ENCODE data around the gene ETF1.

ETF1 gene

DNA sequence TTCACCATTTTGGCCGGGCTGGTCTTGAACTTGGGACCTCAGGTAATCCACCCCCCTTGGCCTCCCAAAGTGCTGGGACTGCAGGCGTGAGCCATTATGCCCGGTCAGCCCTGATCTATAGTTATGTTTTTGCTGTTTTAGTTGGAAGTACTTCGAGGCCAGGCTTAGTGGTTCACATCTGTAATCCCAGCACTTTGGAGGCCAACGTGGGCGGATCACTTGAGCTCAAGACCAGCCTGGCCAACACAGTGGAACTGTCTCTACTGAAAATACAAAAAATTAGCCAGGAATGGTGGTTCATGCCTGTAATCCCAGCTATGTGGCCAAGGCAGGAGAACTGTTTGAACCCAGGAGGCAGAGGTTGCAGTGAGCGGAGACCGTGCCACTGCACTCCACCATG, 30.2 kb upstream of the ETF1 start:
- no peak overlapping the region for H4K12ac ChIP-seq (ENCODE audit: low read depth, low read length)
- H3K9me3 ChIP-seq (ENCODE audit: insufficient read depth, low read depth, low read length) = no peaks in the 10 kb centered on the region
- H3K4me3 ChIP-seq (ENCODE audit: low read depth, low read length) = no peak overlapping the region
- no peak overlapping the region for H3K23ac ChIP-seq (ENCODE audit: low read length)
- no peak overlapping the region for H2BK120ac ChIP-seq (ENCODE audit: insufficient read depth, low read length, poor library complexity)
- peaks cover 9% of the 10 kb centered on the region for H3K79me2 ChIP-seq (ENCODE audit: control insufficient read depth, insufficient read depth, low read length, poor library complexity)
- no peak overlapping the region for H2BK5ac ChIP-seq (ENCODE audit: low read depth, low read length, poor library complexity)
- H3K4me1 ChIP-seq (ENCODE audit: control insufficient read depth in 1 of 2, insufficient read depth in 2 of 2, low read length in 2 of 2) = peaks cover 3 to 5% of the 10 kb centered on the region in 2 experiments
- peaks cover 28 to 39% of the 10 kb centered on the region in 2 experiments for H3K36me3 ChIP-seq (ENCODE audit: control insufficient read depth in 1 of 2, insufficient read depth in 2 of 2, low read length in 2 of 2)
- no peak overlapping the region for H2AK5ac ChIP-seq (ENCODE audit: low read length)
- no peak for DNase-seq
- no peak overlapping the region for H4K91ac ChIP-seq (ENCODE audit: low read depth, low read length)
- H2BK12ac ChIP-seq (ENCODE audit: low read length) = no peak overlapping the region
- no peaks in the 10 kb centered on the region for H3K27me3 ChIP-seq (ENCODE audit: insufficient read depth, low read length)
- no peak overlapping the region for H4K8ac ChIP-seq (ENCODE audit: low read depth, low read length)
- no peak overlapping the region for H2AFZ ChIP-seq (ENCODE audit: insufficient read depth, low read length, poor library complexity)
- H3K4ac ChIP-seq (ENCODE audit: low read depth, low read length) = peak overlapping the region; percentile 40
- no peak overlapping the region for H3K9ac ChIP-seq (ENCODE audit: low read length)
- H3K27ac ChIP-seq (ENCODE audit: low read depth, low read length) = no peak overlapping the region
- no peak overlapping the region for H3K4me2 ChIP-seq (ENCODE audit: low read length)
- peaks cover 13% of the 10 kb centered on the region for H3K79me1 ChIP-seq (ENCODE audit: low read length)
- H3K18ac ChIP-seq (ENCODE audit: low read length) = no peak overlapping the region
- no CpG with 5 or more reads among the region's 8 CpGs for WGBS (ENCODE audit: extremely low coverage, insufficient coverage, insufficient read length)
- H3K14ac ChIP-seq (ENCODE audit: low read length) = no peak overlapping the region

DNA sequence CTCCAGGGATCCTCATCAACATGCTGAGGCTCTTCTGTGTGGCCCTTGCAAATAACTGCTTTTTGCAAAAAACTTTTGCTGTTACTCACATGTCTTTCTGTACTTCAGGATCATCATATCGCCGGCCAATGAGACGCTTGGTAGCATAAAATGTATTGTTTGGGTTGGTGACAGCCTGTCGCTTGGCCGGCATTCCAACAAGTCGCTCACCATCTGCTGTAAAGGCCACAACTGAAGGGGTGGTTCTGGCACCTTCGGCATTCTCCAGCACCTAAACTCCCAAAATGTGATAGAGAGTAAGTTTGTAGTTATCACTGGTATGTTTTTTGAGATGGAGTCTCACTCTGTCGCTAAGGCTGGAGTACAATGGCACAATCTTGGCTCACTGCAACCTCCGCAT, 27.8 kb upstream of the ETF1 start:
- Histone ChIP-seq H3K79me2 (ENCODE audit: control insufficient read depth, insufficient read depth, low read length, poor library complexity) (peaks cover 9% of the 10 kb centered on the region), H2BK120ac (ENCODE audit: insufficient read depth, low read length, poor library complexity) (no peak overlapping the region), H2BK12ac (ENCODE audit: low read length) (no peak overlapping the region), H2AFZ (ENCODE audit: insufficient read depth, low read length, poor library complexity) (no peak overlapping the region), H3K9me3 (ENCODE audit: insufficient read depth, low read depth, low read length) (no peaks in the 10 kb centered on the region), H3K36me3 (ENCODE audit: control insufficient read depth in 1 of 2, insufficient read depth in 2 of 2, low read length in 2 of 2) (peaks cover 35 to 55% of the 10 kb centered on the region in 2 experiments), H3K27ac (ENCODE audit: low read depth, low read length) (no peak overlapping the region), H3K27me3 (ENCODE audit: insufficient read depth, low read length) (no peaks in the 10 kb centered on the region), H4K8ac (ENCODE audit: low read depth, low read length) (no peak overlapping the region), H3K18ac (ENCODE audit: low read length) (no peak overlapping the region), H3K23ac (ENCODE audit: low read length) (no peak overlapping the region), H3K14ac (ENCODE audit: low read length) (no peak overlapping the region), H2BK5ac (ENCODE audit: low read depth, low read length, poor library complexity) (no peak overlapping the region), H4K12ac (ENCODE audit: low read depth, low read length) (no peak overlapping the region), H3K4me1 (ENCODE audit: control insufficient read depth in 1 of 2, insufficient read depth in 2 of 2, low read length in 2 of 2) (peaks cover under 1 to 3% of the 10 kb centered on the region in 2 experiments), H2AK5ac (ENCODE audit: low read length) (no peak overlapping the region), H3K4ac (ENCODE audit: low read depth, low read length) (no peak overlapping the region), H3K9ac (ENCODE audit: low read length) (no peak overlapping the region), H4K91ac (ENCODE audit: low read depth, low read length) (no peak overlapping the region), H3K4me3 (ENCODE audit: low read depth, low read length) (no peak overlapping the region), H3K79me1 (ENCODE audit: low read length) (peaks cover 9% of the 10 kb centered on the region), H3K4me2 (ENCODE audit: low read length) (no peak overlapping the region)
- DNase-seq = no peak
- no CpG with 5 or more reads among the region's 9 CpGs for WGBS (ENCODE audit: extremely low coverage, insufficient coverage, insufficient read length)

DNA sequence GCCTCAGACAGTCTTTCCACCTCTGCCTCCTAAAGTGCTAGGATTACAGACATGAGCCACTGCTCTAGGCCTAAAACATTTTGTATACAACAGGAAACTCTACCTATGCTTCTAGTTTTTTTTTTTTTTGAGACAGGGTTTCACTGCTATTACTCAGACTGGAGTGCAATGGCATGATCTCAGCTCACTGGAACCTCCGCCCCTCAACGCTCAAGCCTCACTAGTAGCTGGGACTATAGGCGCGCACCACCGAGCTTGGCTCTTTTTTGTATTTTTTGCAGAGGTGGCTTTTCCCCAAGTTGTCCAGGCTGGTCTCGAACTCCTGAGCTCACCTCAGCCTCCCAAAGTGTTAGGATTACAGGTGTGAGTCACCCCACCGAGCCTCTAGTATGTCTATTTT, 26.7 kb upstream of the ETF1 start:
- no peak overlapping the region for H3K4me2 ChIP-seq (ENCODE audit: low read length)
- H3K9me3 ChIP-seq (ENCODE audit: insufficient read depth, low read depth, low read length) = no peaks in the 10 kb centered on the region
- H4K91ac ChIP-seq (ENCODE audit: low read depth, low read length) = no peak overlapping the region
- H3K18ac ChIP-seq (ENCODE audit: low read length) = no peak overlapping the region
- H3K9ac ChIP-seq (ENCODE audit: low read length) = no peak overlapping the region
- no peak overlapping the region for H2AK5ac ChIP-seq (ENCODE audit: low read length)
- DNase-seq = no peak
- no peak overlapping the region for H3K4me3 ChIP-seq (ENCODE audit: low read depth, low read length)
- peaks cover 41 to 64% of the 10 kb centered on the region in 2 experiments for H3K36me3 ChIP-seq (ENCODE audit: control insufficient read depth in 1 of 2, insufficient read depth in 2 of 2, low read length in 2 of 2)
- H4K8ac ChIP-seq (ENCODE audit: low read depth, low read length) = no peak overlapping the region
- H3K27me3 ChIP-seq (ENCODE audit: insufficient read depth, low read length) = no peaks in the 10 kb centered on the region
- H2BK12ac ChIP-seq (ENCODE audit: low read length) = no peak overlapping the region
- peaks cover 0 to 2% of the 10 kb centered on the region in 2 experiments for H3K4me1 ChIP-seq (ENCODE audit: control insufficient read depth in 1 of 2, insufficient read depth in 2 of 2, low read length in 2 of 2)
- no peak overlapping the region for H2BK120ac ChIP-seq (ENCODE audit: insufficient read depth, low read length, poor library complexity)
- no peak overlapping the region for H3K23ac ChIP-seq (ENCODE audit: low read length)
- H3K14ac ChIP-seq (ENCODE audit: low read length) = no peak overlapping the region
- peaks cover 4% of the 10 kb centered on the region for H3K79me2 ChIP-seq (ENCODE audit: control insufficient read depth, insufficient read depth, low read length, poor library complexity)
- H2BK5ac ChIP-seq (ENCODE audit: low read depth, low read length, poor library complexity) = no peak overlapping the region
- H2AFZ ChIP-seq (ENCODE audit: insufficient read depth, low read length, poor library complexity) = no peak overlapping the region
- peaks cover 1% of the 10 kb centered on the region for H3K79me1 ChIP-seq (ENCODE audit: low read length)
- no peak overlapping the region for H3K4ac ChIP-seq (ENCODE audit: low read depth, low read length)
- H3K27ac ChIP-seq (ENCODE audit: low read depth, low read length) = no peak overlapping the region
- no CpG with 5 or more reads among the region's 7 CpGs for WGBS (ENCODE audit: extremely low coverage, insufficient coverage, insufficient read length)
- H4K12ac ChIP-seq (ENCODE audit: low read depth, low read length) = no peak overlapping the region

DNA sequence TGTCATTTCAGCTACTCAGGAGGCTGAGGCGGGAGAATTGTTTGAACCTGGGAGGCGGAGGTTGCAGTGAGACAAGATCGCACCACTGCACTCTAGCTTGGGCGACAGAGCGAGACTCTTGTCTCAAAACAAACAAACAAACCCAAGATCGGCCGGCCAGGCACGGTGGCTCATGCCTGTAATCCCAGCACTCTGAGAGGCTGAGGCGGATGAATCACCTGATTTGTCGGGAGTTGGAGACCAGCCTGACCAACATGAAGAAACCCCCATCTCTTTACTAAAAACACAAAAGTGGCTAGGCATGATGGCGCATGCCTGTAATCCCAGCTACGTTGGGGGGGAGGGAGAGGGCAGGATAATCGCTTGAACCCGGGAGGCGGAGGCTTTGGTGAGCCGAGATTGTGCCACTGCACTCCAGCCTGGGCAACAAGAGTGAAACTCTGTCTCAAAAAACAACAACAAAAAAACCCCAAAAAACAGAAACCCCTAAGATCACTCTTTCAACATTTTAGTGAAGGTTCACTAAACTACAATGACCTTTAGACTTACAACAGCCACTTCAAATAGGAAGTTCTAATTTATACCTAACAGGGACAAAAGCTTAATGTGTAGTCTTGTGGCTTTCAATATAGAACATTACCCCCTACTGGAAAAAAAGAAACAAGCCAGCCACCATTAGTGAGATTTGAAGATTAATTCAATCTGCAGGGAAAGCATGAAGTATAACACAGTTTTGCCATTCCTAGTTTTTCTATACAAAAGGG, 25.2 kb upstream of the ETF1 start:
- H4K91ac ChIP-seq (ENCODE audit: low read depth, low read length) = no peak overlapping the region
- H3K4me3 ChIP-seq (ENCODE audit: low read depth, low read length) = no peak overlapping the region
- H3K27me3 ChIP-seq (ENCODE audit: insufficient read depth, low read length) = no peaks in the 10 kb centered on the region
- H2AK5ac ChIP-seq (ENCODE audit: low read length) = no peak overlapping the region
- no peak overlapping the region for H4K12ac ChIP-seq (ENCODE audit: low read depth, low read length)
- H2BK120ac ChIP-seq (ENCODE audit: insufficient read depth, low read length, poor library complexity) = no peak overlapping the region
- H3K27ac ChIP-seq (ENCODE audit: low read depth, low read length) = no peak overlapping the region
- no peaks in the 10 kb centered on the region for H3K79me1 ChIP-seq (ENCODE audit: low read length)
- H3K9ac ChIP-seq (ENCODE audit: low read length) = no peak overlapping the region
- H3K36me3 ChIP-seq (ENCODE audit: control insufficient read depth in 1 of 2, insufficient read depth in 2 of 2, low read length in 2 of 2) = peaks cover 45 to 69% of the 10 kb centered on the region in 2 experiments
- DNase-seq = no peak
- no peak overlapping the region for H3K18ac ChIP-seq (ENCODE audit: low read length)
- no peaks in the 10 kb centered on the region for H3K79me2 ChIP-seq (ENCODE audit: control insufficient read depth, insufficient read depth, low read length, poor library complexity)
- H3K9me3 ChIP-seq (ENCODE audit: insufficient read depth, low read depth, low read length) = no peaks in the 10 kb centered on the region
- no peak overlapping the region for H3K23ac ChIP-seq (ENCODE audit: low read length)
- H3K4me2 ChIP-seq (ENCODE audit: low read length) = no peak overlapping the region
- no peak overlapping the region for H2BK12ac ChIP-seq (ENCODE audit: low read length)
- no peak overlapping the region for H4K8ac ChIP-seq (ENCODE audit: low read depth, low read length)
- H3K4ac ChIP-seq (ENCODE audit: low read depth, low read length) = no peak overlapping the region
- no peaks in the 10 kb centered on the region for H3K4me1 ChIP-seq (ENCODE audit: control insufficient read depth in 1 of 2, insufficient read depth in 2 of 2, low read length in 2 of 2)
- no peak overlapping the region for H3K14ac ChIP-seq (ENCODE audit: low read length)
- no peak overlapping the region for H2BK5ac ChIP-seq (ENCODE audit: low read depth, low read length, poor library complexity)
- WGBS (ENCODE audit: extremely low coverage, insufficient coverage, insufficient read length) = no CpG with 5 or more reads among the region's 16 CpGs
- no peak overlapping the region for H2AFZ ChIP-seq (ENCODE audit: insufficient read depth, low read length, poor library complexity)

Measured in trophoblast cell (in vitro differentiated cells and primary cell).